ENCODE results near the gene SLC12A1.

The SLC12A1 gene

DNA sequence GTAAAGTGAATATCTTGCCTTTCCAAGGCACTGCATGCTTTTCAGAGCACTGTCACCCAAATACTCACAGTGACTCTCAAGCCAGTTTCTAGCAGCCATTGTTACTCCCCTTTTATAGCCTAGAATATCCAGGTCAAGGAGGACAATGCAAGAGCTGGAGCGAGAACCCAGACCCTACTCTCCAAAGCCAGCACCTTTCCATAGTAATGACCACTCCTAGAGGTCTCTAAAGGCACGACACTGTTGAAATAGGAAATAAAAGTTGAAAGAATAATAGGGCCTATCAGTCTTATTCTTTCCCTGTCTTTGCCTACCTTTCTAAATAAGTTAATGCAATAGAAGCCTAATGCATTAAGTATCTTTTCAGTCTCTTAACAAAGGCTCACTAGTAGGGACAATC lies 91.6 kb downstream of the SLC12A1 start:
- TF ChIP-seq ZNF8 (CRISPR knock-in tag; IDR thresholded peaks at IDR 0.05) = no peak
- no peak for TF ChIP-seq GLIS3 (CRISPR knock-in tag; IDR thresholded peaks at IDR 0.05)
- TF ChIP-seq ARNTL (CRISPR knock-in tag; IDR thresholded peaks at IDR 0.05; ENCODE audit: borderline replicate concordance, low read depth) = no peak
- TF ChIP-seq ZFP30 (CRISPR knock-in tag; IDR thresholded peaks at IDR 0.05) = no peak
- TF ChIP-seq BACH2 (CRISPR knock-in tag; IDR thresholded peaks at IDR 0.05; ENCODE audit: borderline replicate concordance) = no peak
- no peak for TF ChIP-seq OSR1 (CRISPR knock-in tag; IDR thresholded peaks at IDR 0.05)
- TF ChIP-seq ZNF565 (CRISPR knock-in tag; conservative IDR thresholded peaks at IDR 0.05; ENCODE audit: low read depth) = no peak
- TF ChIP-seq, protein P1, sequence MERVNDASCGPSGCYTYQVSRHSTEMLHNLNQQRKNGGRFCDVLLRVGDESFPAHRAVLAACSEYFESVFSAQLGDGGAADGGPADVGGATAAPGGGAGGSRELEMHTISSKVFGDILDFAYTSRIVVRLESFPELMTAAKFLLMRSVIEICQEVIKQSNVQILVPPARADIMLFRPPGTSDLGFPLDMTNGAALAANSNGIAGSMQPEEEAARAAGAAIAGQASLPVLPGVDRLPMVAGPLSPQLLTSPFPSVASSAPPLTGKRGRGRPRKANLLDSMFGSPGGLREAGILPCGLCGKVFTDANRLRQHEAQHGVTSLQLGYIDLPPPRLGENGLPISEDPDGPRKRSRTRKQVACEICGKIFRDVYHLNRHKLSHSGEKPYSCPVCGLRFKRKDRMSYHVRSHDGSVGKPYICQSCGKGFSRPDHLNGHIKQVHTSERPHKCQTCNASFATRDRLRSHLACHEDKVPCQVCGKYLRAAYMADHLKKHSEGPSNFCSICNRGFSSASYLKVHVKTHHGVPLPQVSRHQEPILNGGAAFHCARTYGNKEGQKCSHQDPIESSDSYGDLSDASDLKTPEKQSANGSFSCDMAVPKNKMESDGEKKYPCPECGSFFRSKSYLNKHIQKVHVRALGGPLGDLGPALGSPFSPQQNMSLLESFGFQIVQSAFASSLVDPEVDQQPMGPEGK (CRISPR knock-in tag; IDR thresholded peaks at IDR 0.05; ENCODE audit: borderline replicate concordance) = no peak
- no peak for TF ChIP-seq ZNF70 (CRISPR knock-in tag; IDR thresholded peaks at IDR 0.05)
- no peak for TF ChIP-seq RARB (CRISPR knock-in tag; IDR thresholded peaks at IDR 0.05)
- TF ChIP-seq, protein P2, sequence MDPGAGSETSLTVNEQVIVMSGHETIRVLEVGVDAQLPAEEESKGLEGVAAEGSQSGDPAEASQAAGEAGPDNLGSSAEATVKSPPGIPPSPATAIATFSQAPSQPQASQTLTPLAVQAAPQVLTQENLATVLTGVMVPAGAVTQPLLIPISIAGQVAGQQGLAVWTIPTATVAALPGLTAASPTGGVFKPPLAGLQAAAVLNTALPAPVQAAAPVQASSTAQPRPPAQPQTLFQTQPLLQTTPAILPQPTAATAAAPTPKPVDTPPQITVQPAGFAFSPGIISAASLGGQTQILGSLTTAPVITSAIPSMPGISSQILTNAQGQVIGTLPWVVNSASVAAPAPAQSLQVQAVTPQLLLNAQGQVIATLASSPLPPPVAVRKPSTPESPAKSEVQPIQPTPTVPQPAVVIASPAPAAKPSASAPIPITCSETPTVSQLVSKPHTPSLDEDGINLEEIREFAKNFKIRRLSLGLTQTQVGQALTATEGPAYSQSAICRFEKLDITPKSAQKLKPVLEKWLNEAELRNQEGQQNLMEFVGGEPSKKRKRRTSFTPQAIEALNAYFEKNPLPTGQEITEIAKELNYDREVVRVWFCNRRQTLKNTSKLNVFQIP (CRISPR knock-in tag; IDR thresholded peaks at IDR 0.05; ENCODE audit: borderline replicate concordance, low read depth) = no peak
- TF ChIP-seq, protein P3, sequence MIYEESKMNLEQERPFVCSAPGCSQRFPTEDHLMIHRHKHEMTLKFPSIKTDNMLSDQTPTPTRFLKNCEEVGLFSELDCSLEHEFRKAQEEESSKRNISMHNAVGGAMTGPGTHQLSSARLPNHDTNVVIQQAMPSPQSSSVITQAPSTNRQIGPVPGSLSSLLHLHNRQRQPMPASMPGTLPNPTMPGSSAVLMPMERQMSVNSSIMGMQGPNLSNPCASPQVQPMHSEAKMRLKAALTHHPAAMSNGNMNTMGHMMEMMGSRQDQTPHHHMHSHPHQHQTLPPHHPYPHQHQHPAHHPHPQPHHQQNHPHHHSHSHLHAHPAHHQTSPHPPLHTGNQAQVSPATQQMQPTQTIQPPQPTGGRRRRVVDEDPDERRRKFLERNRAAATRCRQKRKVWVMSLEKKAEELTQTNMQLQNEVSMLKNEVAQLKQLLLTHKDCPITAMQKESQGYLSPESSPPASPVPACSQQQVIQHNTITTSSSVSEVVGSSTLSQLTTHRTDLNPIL (CRISPR knock-in tag; IDR thresholded peaks at IDR 0.05; ENCODE audit: low read depth) = no peak
- no peak for TF ChIP-seq ISL1 (CRISPR knock-in tag; IDR thresholded peaks at IDR 0.05)
- no peak for TF ChIP-seq TOX (CRISPR knock-in tag; IDR thresholded peaks at IDR 0.05; ENCODE audit: borderline replicate concordance)
- TF ChIP-seq ZFP3 (CRISPR knock-in tag; IDR thresholded peaks at IDR 0.05) = no peak
- TF ChIP-seq TCF4 (CRISPR knock-in tag; IDR thresholded peaks at IDR 0.05; ENCODE audit: borderline replicate concordance) = no peak
- TF ChIP-seq, protein P4, sequence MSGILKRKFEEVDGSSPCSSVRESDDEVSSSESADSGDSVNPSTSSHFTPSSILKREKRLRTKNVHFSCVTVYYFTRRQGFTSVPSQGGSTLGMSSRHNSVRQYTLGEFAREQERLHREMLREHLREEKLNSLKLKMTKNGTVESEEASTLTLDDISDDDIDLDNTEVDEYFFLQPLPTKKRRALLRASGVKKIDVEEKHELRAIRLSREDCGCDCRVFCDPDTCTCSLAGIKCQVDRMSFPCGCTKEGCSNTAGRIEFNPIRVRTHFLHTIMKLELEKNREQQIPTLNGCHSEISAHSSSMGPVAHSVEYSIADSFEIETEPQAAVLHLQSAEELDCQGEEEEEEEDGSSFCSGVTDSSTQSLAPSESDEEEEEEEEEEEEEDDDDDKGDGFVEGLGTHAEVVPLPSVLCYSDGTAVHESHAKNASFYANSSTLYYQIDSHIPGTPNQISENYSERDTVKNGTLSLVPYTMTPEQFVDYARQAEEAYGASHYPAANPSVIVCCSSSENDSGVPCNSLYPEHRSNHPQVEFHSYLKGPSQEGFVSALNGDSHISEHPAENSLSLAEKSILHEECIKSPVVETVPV (CRISPR knock-in tag; IDR thresholded peaks at IDR 0.05) = no peak
- TF ChIP-seq PPARA (CRISPR knock-in tag; IDR thresholded peaks at IDR 0.05; ENCODE audit: borderline replicate concordance) = no peak
- no peak for TF ChIP-seq CSDC2 (CRISPR knock-in tag; IDR thresholded peaks at IDR 0.05)
- no peak for ATAC-seq

DNA sequence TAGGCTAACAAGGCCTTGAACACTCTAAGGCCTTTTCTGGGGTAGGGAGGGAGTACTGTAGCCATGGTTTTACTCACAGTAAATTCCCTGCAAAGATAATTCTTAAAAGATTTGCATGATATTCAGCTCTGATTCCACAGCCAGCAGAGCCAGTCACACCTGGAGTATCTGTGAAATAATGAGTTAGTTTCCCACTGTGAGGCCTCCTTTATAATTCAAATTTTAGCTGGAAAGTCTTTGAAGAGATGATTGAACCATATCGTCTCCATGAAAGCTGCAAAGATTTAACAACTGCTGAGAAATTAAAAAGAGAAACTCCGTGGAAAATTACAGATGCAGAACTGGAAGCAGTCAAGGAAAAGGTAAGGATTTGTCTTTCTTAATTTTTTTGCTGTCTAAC lies 92.8 kb downstream of the SLC12A1 start:
- no peak for ATAC-seq
- TF ChIP-seq, protein P1 (CRISPR knock-in tag; IDR thresholded peaks at IDR 0.05; ENCODE audit: borderline replicate concordance) = no peak
- no peak for TF ChIP-seq ESRRG (CRISPR knock-in tag; IDR thresholded peaks at IDR 0.05)
- TF ChIP-seq ZC3H10 (CRISPR knock-in tag; IDR thresholded peaks at IDR 0.05) = no peak
- TF ChIP-seq OSR1 (CRISPR knock-in tag; IDR thresholded peaks at IDR 0.05) = no peak
- TF ChIP-seq GLIS3 (CRISPR knock-in tag; IDR thresholded peaks at IDR 0.05) = no peak
- TF ChIP-seq, protein P5, sequence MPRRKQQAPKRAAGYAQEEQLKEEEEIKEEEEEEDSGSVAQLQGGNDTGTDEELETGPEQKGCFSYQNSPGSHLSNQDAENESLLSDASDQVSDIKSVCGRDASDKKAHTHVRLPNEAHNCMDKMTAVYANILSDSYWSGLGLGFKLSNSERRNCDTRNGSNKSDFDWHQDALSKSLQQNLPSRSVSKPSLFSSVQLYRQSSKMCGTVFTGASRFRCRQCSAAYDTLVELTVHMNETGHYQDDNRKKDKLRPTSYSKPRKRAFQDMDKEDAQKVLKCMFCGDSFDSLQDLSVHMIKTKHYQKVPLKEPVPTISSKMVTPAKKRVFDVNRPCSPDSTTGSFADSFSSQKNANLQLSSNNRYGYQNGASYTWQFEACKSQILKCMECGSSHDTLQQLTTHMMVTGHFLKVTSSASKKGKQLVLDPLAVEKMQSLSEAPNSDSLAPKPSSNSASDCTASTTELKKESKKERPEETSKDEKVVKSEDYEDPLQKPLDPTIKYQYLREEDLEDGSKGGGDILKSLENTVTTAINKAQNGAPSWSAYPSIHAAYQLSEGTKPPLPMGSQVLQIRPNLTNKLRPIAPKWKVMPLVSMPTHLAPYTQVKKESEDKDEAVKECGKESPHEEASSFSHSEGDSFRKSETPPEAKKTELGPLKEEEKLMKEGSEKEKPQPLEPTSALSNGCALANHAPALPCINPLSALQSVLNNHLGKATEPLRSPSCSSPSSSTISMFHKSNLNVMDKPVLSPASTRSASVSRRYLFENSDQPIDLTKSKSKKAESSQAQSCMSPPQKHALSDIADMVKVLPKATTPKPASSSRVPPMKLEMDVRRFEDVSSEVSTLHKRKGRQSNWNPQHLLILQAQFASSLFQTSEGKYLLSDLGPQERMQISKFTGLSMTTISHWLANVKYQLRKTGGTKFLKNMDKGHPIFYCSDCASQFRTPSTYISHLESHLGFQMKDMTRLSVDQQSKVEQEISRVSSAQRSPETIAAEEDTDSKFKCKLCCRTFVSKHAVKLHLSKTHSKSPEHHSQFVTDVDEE (CRISPR knock-in tag; IDR thresholded peaks at IDR 0.05) = no peak
- no peak for TF ChIP-seq ZFP30 (CRISPR knock-in tag; IDR thresholded peaks at IDR 0.05)
- TF ChIP-seq, protein P3 (CRISPR knock-in tag; IDR thresholded peaks at IDR 0.05; ENCODE audit: low read depth) = no peak
- TF ChIP-seq CSDC2 (CRISPR knock-in tag; IDR thresholded peaks at IDR 0.05) = no peak
- TF ChIP-seq ISL1 (CRISPR knock-in tag; IDR thresholded peaks at IDR 0.05) = no peak
